GM12873 (cell line): ENCODE results near the gene ARSH.

Source experiments
- TF ChIP-seq, protein P1 (sequence below): IDR thresholded peaks from 2 replicates; pipeline ENCODE4 v1.5.1; 2012; ENCODE audit warnings: low read depth, mild to moderate bottlenecking, moderate library complexity, low read length, control low read depth; ENCODE audit not compliant: insufficient read depth; ENCODE audit errors: missing control alignments

Gene ARSH, protein sequence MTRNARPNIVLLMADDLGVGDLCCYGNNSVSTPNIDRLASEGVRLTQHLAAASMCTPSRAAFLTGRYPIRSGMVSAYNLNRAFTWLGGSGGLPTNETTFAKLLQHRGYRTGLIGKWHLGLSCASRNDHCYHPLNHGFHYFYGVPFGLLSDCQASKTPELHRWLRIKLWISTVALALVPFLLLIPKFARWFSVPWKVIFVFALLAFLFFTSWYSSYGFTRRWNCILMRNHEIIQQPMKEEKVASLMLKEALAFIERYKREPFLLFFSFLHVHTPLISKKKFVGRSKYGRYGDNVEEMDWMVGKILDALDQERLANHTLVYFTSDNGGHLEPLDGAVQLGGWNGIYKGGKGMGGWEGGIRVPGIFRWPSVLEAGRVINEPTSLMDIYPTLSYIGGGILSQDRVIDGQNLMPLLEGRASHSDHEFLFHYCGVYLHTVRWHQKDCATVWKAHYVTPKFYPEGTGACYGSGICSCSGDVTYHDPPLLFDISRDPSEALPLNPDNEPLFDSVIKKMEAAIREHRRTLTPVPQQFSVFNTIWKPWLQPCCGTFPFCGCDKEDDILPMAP

DNA sequence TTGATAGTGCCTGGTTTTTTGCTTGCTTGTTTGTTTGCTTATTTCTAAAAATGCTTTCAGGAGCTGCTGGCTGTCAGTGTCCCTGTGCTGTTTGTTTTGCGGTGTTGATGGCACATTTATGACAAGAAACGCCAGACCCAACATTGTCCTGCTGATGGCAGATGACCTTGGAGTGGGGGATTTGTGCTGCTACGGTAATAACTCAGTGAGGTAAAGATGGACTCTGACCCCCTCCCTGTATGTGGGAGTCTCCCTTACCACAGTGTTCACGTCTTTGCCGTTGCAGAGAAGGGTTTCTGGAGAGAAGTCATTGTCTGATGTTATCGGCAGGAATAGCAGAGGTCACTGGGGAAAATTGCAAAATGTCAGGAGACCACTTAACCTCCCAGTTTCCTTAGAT, at the start of gene ARSH:
Gene ARSH, plus strand, starts transcription at position 52 of the 400 bp plus-strand sequence. Its CDS starts 67 bp downstream, at position 119.
- TF ChIP-seq, protein P1, sequence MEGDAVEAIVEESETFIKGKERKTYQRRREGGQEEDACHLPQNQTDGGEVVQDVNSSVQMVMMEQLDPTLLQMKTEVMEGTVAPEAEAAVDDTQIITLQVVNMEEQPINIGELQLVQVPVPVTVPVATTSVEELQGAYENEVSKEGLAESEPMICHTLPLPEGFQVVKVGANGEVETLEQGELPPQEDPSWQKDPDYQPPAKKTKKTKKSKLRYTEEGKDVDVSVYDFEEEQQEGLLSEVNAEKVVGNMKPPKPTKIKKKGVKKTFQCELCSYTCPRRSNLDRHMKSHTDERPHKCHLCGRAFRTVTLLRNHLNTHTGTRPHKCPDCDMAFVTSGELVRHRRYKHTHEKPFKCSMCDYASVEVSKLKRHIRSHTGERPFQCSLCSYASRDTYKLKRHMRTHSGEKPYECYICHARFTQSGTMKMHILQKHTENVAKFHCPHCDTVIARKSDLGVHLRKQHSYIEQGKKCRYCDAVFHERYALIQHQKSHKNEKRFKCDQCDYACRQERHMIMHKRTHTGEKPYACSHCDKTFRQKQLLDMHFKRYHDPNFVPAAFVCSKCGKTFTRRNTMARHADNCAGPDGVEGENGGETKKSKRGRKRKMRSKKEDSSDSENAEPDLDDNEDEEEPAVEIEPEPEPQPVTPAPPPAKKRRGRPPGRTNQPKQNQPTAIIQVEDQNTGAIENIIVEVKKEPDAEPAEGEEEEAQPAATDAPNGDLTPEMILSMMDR = no peak

DNA sequence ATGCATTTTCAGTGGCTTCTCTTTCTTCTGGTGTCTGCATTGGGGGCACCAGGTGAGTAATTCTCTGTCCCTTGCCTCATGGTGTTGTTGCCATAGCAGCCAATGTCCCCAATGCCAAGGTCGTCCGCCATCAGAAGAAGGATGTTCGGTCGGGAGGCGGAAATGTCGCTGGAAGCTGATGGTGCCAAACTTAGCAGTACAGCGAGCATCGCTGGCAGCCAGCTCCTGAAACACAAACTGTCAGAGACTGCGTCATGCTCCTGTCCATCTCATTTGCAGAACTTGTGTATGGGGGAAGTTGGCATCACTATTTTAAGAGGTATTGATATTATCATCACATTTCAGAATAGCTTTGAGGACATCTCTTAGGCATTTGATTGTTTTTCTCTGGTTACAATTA, 48.1 kb upstream of the ARSH start:
- TF ChIP-seq, protein P1 = no peak

DNA sequence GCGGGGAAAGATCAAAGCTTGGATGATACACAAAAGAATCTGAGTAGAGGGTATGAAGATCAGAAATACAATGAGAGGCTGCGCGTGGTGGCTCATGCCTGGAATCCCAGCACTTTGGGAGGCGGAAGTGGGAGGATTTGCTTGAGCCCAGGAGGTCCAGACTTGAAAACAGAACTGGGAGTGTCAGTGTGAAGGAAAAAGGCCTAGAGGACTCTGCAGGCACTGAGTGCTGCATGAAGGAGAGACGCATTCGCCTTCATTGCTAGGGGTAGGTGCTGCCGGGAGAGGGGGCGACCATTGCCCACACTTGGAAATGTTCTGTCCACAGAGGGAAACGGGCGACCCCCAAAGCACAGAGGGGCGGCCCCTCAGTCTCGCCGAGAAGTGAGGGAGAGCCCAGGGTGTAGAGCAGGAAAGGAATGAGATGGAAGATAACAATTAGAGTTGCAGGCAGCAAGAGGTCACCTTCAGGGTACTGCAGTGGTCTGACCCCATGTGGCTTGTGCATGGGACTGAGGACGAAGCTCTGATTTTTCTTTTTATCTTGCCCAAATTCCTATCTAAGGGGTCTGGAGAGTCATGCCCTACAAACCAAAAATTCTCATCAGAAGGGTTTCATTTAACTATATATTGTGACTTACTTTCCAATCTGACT, 45.4 kb upstream of the ARSH start:
- TF ChIP-seq, protein P1 = no peak

DNA sequence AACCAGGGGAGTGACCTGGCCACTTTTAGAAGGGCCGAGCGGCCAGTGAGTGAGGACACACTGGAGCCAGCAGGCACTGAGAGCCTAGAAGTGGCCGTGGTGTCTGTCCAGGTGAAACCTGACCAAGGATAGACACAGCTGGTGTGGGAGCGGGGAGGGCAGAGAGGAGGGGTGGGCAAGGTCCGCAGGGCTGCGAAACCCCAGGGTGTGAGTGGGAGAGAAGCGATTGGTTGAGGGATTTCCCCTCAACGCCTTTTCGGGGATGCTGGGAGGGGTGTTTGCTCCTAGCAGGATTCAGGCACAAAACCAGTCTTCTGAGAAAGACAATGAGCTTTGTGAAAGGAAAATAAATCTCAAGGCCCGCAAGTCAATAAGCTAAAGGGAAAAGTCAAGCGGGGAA, 44.0 kb upstream of the ARSH start:
- TF ChIP-seq, protein P1 = no peak

DNA sequence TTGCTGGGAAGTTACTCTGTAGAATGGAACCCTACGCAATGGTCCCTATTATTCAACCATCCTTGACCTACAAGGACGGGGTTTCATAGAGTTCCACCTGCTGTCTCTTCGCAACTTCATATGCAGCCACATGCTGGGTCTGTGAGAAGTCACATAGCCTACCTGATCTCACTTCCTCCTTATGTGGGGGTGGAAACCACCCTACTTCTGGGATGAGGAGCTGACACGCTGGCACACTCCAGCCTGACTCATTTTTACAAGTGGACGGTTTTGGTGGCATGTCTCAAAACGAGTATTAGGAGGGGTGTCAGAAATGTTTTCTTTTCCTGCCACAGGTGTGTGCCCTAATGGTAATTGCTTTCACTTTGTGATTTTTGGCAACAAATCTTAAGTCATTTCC, 40.4 kb upstream of the ARSH start:
- TF ChIP-seq, protein P1 = no peak

DNA sequence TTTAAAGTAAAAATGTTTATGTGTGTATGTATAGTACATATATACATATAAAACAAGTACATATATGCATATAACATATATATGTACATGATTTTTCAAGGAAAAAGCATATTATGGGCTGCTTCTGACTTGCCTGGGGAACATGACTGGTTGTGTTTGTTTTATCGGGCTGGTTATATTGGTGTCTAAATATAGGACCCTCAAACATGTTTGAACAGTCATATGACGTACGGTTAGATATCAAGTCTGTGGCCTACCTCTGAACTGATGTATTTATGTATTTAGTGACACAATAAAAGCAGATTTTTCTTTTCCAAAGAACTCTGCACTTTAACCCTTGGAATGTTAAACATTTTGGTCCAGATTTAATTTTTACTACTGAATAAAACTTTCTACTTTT, 39.3 kb upstream of the ARSH start:
- TF ChIP-seq, protein P1 = no peak

DNA sequence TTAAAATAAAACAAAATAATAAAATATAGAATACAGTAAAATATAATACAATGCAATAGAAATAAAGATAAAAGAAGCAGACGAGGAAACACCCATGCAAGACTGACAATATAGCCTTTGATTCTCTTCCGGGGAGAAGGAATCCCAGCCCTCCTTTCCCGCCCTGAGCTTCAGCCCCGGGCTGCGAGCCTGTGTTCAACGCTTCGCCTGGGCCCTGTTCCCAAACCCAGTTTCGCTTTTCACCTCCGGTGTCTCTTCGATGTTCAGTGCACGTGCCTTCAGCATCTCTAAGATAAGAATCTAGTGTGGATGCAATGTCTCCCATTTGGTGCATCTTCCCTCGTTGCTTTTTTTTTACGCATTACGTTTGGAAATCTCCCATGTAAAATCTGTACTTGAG, 38.8 kb upstream of the ARSH start:
- TF ChIP-seq, protein P1 = no peak
